K562 (cell line): Measurements from ENCODE around the gene UBALD2. TPM values are rescaled to one million over a fixed set of nuclear protein-coding genes. Genes with fewer than 3 reads are reported as not detected.

Experiments used
- BACH1 ChIP-seq: fragments of 200-800 bp; sonication (Bioruptor generic); IDR thresholded peaks from 2 replicates; pipeline ENCODE4 v1.6.1; 2016; ENCODE audit warnings: missing genetic modification characterization, missing compliant biosample characterization
- CBFA2T3 ChIP-seq: fragments of 450-650 bp; IDR thresholded peaks from 2 replicates; pipeline ENCODE4 v1.6.1; 2017
- CREB3L1 ChIP-seq: fragments of 450-650 bp; IDR thresholded peaks from 2 replicates; pipeline ENCODE4 v1.6.1; 2014; ENCODE audit warnings: low read depth, mild to moderate bottlenecking, moderate library complexity, borderline replicate concordance
- DEAF1 ChIP-seq: fragments of 450-650 bp; formaldehyde crosslinking; IDR thresholded peaks from 2 replicates; pipeline ENCODE4 v1.4.0; 2020; ENCODE audit warnings: mild to moderate bottlenecking, moderate library complexity
- DMBX1 ChIP-seq: fragments of 250-450 bp; sonication (Bioruptor Pico); IDR thresholded peaks from 2 replicates; pipeline ENCODE4 v1.8.0; 2022; ENCODE audit warnings: inconsistent platforms, mild to moderate bottlenecking, moderate library complexity, borderline replicate concordance
- DPF2 ChIP-seq: fragments of 450-650 bp; IDR thresholded peaks from 2 replicates; pipeline ENCODE4 v1.6.1; 2016
- MEIS2 ChIP-seq: fragments of 450-650 bp; IDR thresholded peaks from 2 replicates; pipeline ENCODE4 v1.6.1; 2014; ENCODE audit warnings: mild to moderate bottlenecking; ENCODE audit not compliant: partially characterized antibody
- NBN ChIP-seq: fragments of 450-650 bp; IDR thresholded peaks from 2 replicates; pipeline ENCODE4 v1.6.1; 2016; ENCODE audit warnings: low read depth, mild to moderate bottlenecking
- PKNOX1 ChIP-seq: fragments of 450-650 bp; IDR thresholded peaks from 2 replicates; pipeline ENCODE4 v1.6.1; 2016
- RAD21 ChIP-seq, 2 experiments: fragments of 250-450 bp in 1 of 2; fragments of 450-650 bp in 1 of 2; sonication (Bioruptor Pico) in 1 of 2; formaldehyde crosslinking in 1 of 2; IDR thresholded peaks in 1 of 2; conservative IDR thresholded peaks in 1 of 2; 2 replicates each; pipeline versions ENCODE4 v1.4.0 to v1.8.0; 2020 to 2022; ENCODE audit warnings: mild to moderate bottlenecking in 2 of 2, moderate library complexity in 1 of 2
- RBFOX2 ChIP-seq: fragments of 200-400 bp; formaldehyde crosslinking; IDR thresholded peaks from 2 replicates; pipeline ENCODE4 v1.6.1; 2017; ENCODE audit warnings: low read depth, mild to moderate bottlenecking, low read length, moderate library complexity
- SLC30A9 ChIP-seq: fragments of 250-450 bp; sonication (Bioruptor Pico); IDR thresholded peaks from 2 replicates; pipeline ENCODE4 v1.8.0; 2022; ENCODE audit warnings: mild to moderate bottlenecking, moderate library complexity
- SOX6 ChIP-seq: fragments of 450-650 bp; IDR thresholded peaks from 2 replicates; pipeline ENCODE4 v1.6.1; 2014; ENCODE audit warnings: mild to moderate bottlenecking
- ZNF280B ChIP-seq: fragments of 250-450 bp; sonication (Bioruptor Pico); IDR thresholded peaks from 2 replicates; pipeline ENCODE4 v1.5.1; 2021; ENCODE audit warnings: mild to moderate bottlenecking
- ZNF699 ChIP-seq: fragments of 250-450 bp; sonication (Bioruptor Pico); IDR thresholded peaks from 2 replicates; pipeline ENCODE4 v1.8.0; 2021; ENCODE audit warnings: mild to moderate bottlenecking, moderate library complexity; ENCODE audit not compliant: insufficient replicate concordance
- polyA plus RNA-seq, 8 experiments: library from polyadenylated mRNA; depleted of rRNA in 4 of 8; stranded (reverse) in 5 of 8; unstranded in 3 of 8; fragments of >200 nt; fragmentation: Nextera tagmentation in 2 of 8; fragmentation: Illumina TruSeq in 1 of 8; extraction: Ambion mirVana in 2 of 8; extraction: Trizol in 1 of 8; gene quantifications; 2 replicates each; pipeline versions ENCODE4 v1.2.1 to v1.2.3, GENCODE V29; 2011 to 2014; ENCODE audit warnings: inconsistent platforms in 1 of 8, missing spikeins in 1 of 8
- total RNA-seq, 7 experiments: library from RNA; depleted of rRNA in 6 of 7; stranded (reverse); fragments of >200 nt in 6 of 7; fragmentation: Illumina TruSeq in 2 of 7; extraction: Trizol in 2 of 7; gene quantifications; 2 replicates each; pipeline versions ENCODE4 v1.2.1 to v1.2.3, GENCODE V29; 2011 to 2021; ENCODE audit warnings: low replicate concordance in 1 of 7

UBALD2 gene
- total and polyA plus RNA-seq, 9 of the 15 experiments (the other 6 are each of a cell fraction or from before 2014, with no cell fraction given): 2.3 to 94.1 (median 25.3) TPM

GRCh38 chr17:76246080-76247066 is 18.8 kb upstream of the UBALD2 start (continued):
- no peak for TF ChIP-seq ZNF280B (CRISPR knock-in tag)
- peak; percentile 34; the same call in 1 of the 2 replicates for TF ChIP-seq DPF2
- TF ChIP-seq CBFA2T3: 0 out of 2 replicates have a peak, but pooled peaks have one; percentile 21
- peak; percentile 58 for TF ChIP-seq BACH1 (tag)
- TF ChIP-seq DEAF1 (CRISPR knock-in tag): no peak
- peak; percentile 35; the same call in 1 of the 2 replicates for TF ChIP-seq RBFOX2
- peak; percentile 44 for TF ChIP-seq MEIS2
- peak; percentile 59 for TF ChIP-seq SOX6
- peak; percentile 74; the same call in 1 of the 2 replicates for TF ChIP-seq NBN
- TF ChIP-seq SLC30A9 (CRISPR knock-in tag): no peak
- no peak for TF ChIP-seq DMBX1 (CRISPR knock-in tag)
- TF ChIP-seq RAD21 (CRISPR knock-in tag; conservative IDR thresholded peaks at IDR 0.05 in 1 of 2, IDR thresholded peaks at IDR 0.05 in 1 of 2): peak in 1 of 2 experiments; percentile 21; a peak in 2 of 4 replicates
- no peak for TF ChIP-seq ZNF699 (CRISPR knock-in tag)
- TF ChIP-seq PKNOX1: peak; percentile 62
- TF ChIP-seq CREB3L1: peak; percentile 46; the same call in 1 of the 2 replicates
